GM23248 (cell line): ENCODE results near the gene CTBS. TPM values are rescaled to one million over a fixed set of nuclear protein-coding genes. Genes with fewer than 3 reads are reported as not detected.
"Not testable (repeated sequence)": the region's sequence is repeated elsewhere in the genome, so short reads cannot be mapped to it uniquely, and the experiment has no call there.

Experiments
- DNase-seq: peaks from one replicate; pipeline ENCODE4 v3.0.0-alpha.2; 2015
- H2AFZ ChIP-seq: fragments of 200-600 bp; sonication (generic); 2 replicates; pipeline ENCODE4 v1.6.1; 2016; ENCODE audit warnings: antibody characterized with exemption
- H3F3A ChIP-seq: fragments of 200-600 bp; sonication (generic); 2 replicates; pipeline ENCODE4 v1.6.1; 2016; ENCODE audit warnings: mild to moderate bottlenecking, antibody characterized with exemption, mixed run types; ENCODE audit not compliant: insufficient read depth
- H3K27ac ChIP-seq: fragments of 200-600 bp; sonication (generic); 2 replicates; pipeline ENCODE4 v1.5.1; 2016; ENCODE audit warnings: mild to moderate bottlenecking
- H3K27me3 ChIP-seq: fragments of 200-600 bp; sonication (generic); replicated peaks from 2 replicates; pipeline ENCODE4 v1.6.1; 2016; ENCODE audit warnings: mild to moderate bottlenecking; ENCODE audit not compliant: insufficient read depth
- H3K36me3 ChIP-seq: fragments of 200-600 bp; sonication (generic); 2 replicates; pipeline ENCODE4 v1.6.1; 2016; ENCODE audit warnings: low read depth, mild to moderate bottlenecking
- H3K4me1 ChIP-seq: fragments of 200-600 bp; sonication (generic); 2 replicates; pipeline ENCODE4 v1.6.1; 2016; ENCODE audit warnings: mild to moderate bottlenecking; ENCODE audit not compliant: insufficient read depth
- H3K4me2 ChIP-seq: fragments of 200-600 bp; sonication (generic); one replicate; pipeline ENCODE4 v1.6.1; 2016; ENCODE audit warnings: mild to moderate bottlenecking; ENCODE audit not compliant: unreplicated experiment
- H3K4me3 ChIP-seq: fragments of 200-600 bp; sonication (generic); 2 replicates; pipeline ENCODE4 v1.5.1; 2016; ENCODE audit warnings: mild to moderate bottlenecking
- H3K79me2 ChIP-seq: fragments of 200-600 bp; sonication (generic); 2 replicates; pipeline ENCODE4 v1.6.1; 2016; ENCODE audit warnings: mild to moderate bottlenecking; ENCODE audit not compliant: insufficient read depth
- H3K9ac ChIP-seq: fragments of 200-600 bp; sonication (generic); 2 replicates; pipeline ENCODE4 v1.6.1; 2016; ENCODE audit warnings: mild to moderate bottlenecking
- H3K9me2 ChIP-seq: fragments of 200-600 bp; sonication (generic); 2 replicates; pipeline ENCODE4 v1.6.1; 2016; ENCODE audit warnings: mixed run types, mild to moderate bottlenecking, moderate library complexity; ENCODE audit not compliant: insufficient read depth
- H3K9me3 ChIP-seq: fragments of 200-600 bp; sonication (generic); one replicate; pipeline ENCODE4 v1.6.1; 2017; ENCODE audit warnings: low read depth
- H4K20me1 ChIP-seq: fragments of 200-600 bp; sonication (generic); 2 replicates; pipeline ENCODE4 v1.6.0; 2016; ENCODE audit not compliant: insufficient read depth
- EZH2 ChIP-seq: fragments of 200-600 bp; sonication (generic); IDR thresholded peaks from 2 replicates; pipeline ENCODE4 v1.6.1; 2018; ENCODE audit warnings: antibody characterized with exemption, mild to moderate bottlenecking; ENCODE audit not compliant: insufficient read depth, poor library complexity, severe bottlenecking
- EZH2phosphoT487 ChIP-seq: fragments of 200-600 bp; sonication (generic); IDR thresholded peaks from 2 replicates; pipeline ENCODE4 v1.6.1; 2018; ENCODE audit warnings: antibody characterized with exemption, moderate library complexity, mild to moderate bottlenecking, low read depth; ENCODE audit not compliant: insufficient read depth
- WGBS, 2 experiments: methylation state at CpG; one replicate each; pipeline ENCODE4 v1.1.6; 2015 to 2017; ENCODE audit warnings: low lambda C conversion rate in 2 of 2, low coverage in 1 of 2; ENCODE audit errors: missing lambda C conversion rate in 2 of 2; 5-methylcytosine and 5-hydroxymethylcytosine counted together
- in situ Hi-C: fragments of 300-500 bp; cut with MboI; formaldehyde crosslinking; loops from 2 replicates; pipeline ENCODE4 v1.15.0; 2020
- polyA plus RNA-seq: library from polyadenylated mRNA; unstranded; fragments of >200 nt; fragmentation: Nextera tagmentation; extraction: Ambion mirVana; gene quantifications from 2 replicates; pipeline ENCODE4 v1.2.1, GENCODE V29; 2016
- total RNA-seq: library from RNA; depleted of rRNA; stranded (reverse); fragments of >200 nt; shearing (Covaris generic); gene quantifications from 2 replicates; pipeline ENCODE4 v1.2.3, GENCODE V29; 2014

Gene CTBS
- total and polyA plus RNA-seq, 2 experiments from 2014 or later: 22.9 to 52.4 TPM

DNA sequence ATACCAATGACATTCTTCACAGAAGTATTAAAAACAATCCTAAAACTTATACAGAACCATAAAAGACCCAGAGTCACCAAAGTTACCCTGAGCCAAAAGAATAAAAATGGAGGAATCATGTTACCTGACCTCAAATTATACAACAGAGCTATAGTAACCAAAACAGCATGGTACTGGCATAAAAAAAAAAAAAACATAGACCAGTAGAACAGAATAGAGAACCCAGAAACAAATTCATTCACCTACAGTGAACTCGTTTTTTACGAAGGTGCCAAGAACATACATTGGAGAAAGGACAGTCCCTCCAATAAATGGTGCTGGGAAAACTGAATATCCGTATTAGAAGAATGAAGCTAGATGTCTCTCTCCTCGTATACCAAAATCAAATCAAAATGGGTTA, 65.2 kb downstream of the CTBS start:
- 97% methylated on average over 4 of the region's 4 CpGs for WGBS, 2 experiments

DNA sequence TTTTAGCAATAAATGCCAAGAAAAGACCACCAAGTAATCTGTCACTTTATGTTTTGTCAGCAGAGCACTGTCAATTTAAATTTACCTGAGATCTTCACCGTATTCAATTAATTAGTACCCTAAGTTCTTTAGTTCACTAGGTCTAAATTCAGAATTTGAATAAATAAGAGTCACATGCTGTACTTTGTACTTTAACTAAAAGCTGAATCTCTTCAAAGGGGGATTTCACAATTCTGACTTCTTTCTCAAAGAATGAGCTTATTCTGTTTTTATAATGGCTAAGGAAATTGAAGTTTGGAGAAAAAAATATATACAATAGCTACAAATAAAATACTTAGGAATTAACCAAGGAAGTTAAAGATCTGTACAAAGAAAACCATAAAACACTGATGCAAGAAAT, 65.7 kb downstream of the CTBS start:
- Histone ChIP-seq H3K9me3 (no peaks in the 10 kb centered on the region), H3K4me3 (no peak overlapping the region), H3K4me1 (peaks cover 15% of the 10 kb centered on the region), H2AFZ (no peak overlapping the region), H4K20me1 (peaks cover 9% of the 10 kb centered on the region), H3K79me2 (peaks cover 44% of the 10 kb centered on the region), H3K27ac (no peak overlapping the region), H3K9me2 (no peaks in the 10 kb centered on the region), H3F3A (peaks cover 24% of the 10 kb centered on the region), H3K9ac (no peak overlapping the region), H3K4me2 (no peak overlapping the region), H3K27me3 (no peaks in the 10 kb centered on the region), H3K36me3 (no peaks in the 10 kb centered on the region)
- in situ Hi-C loops: no loop called here
- TF ChIP-seq EZH2 (no peak), EZH2phosphoT487 (no peak)
- WGBS, 2 experiments: 94 to 95% methylated on average over 1 of the region's 1 CpG
- no peak for DNase-seq

More for the DNA sequence above, 65.2 kb downstream of the CTBS start:
- DNase-seq: no peak
- Histone ChIP-seq H3K9me2 (no peaks in the 10 kb centered on the region), H3K9me3 (no peaks in the 10 kb centered on the region), H3K27ac (no peak overlapping the region), H2AFZ (no peak overlapping the region), H3K4me1 (peaks cover 9% of the 10 kb centered on the region; the same call in 1 of the 2 replicates), H3K27me3 (no peaks in the 10 kb centered on the region), H3F3A (peaks cover 19% of the 10 kb centered on the region), H4K20me1 (peaks cover 4% of the 10 kb centered on the region; the same call in 1 of the 2 replicates), H3K36me3 (no peaks in the 10 kb centered on the region), H3K79me2 (peaks cover 38% of the 10 kb centered on the region), H3K9ac (no peak overlapping the region), H3K4me3 (no peak overlapping the region), H3K4me2 (no peak overlapping the region)
- in situ Hi-C loops: no loop called here
- no peak for TF ChIP-seq EZH2phosphoT487
- TF ChIP-seq EZH2: no peak

- H3K36me3 ChIP-seq, H3K27me3 ChIP-seq, H3K4me3 ChIP-seq, H3K27ac ChIP-seq, DNase-seq, H3K9ac ChIP-seq, H3K4me2 ChIP-seq, in situ Hi-C loops, H2AFZ ChIP-seq, H3K9me3 ChIP-seq, H4K20me1 ChIP-seq, H3K9me2 ChIP-seq: not testable (repeated sequence)
- peaks cover 50% of the 10 kb centered on the region for H3K79me2 ChIP-seq
- WGBS, 2 experiments: 92 to 93% methylated on average over 14 of the region's 14 CpGs
- peaks cover 31% of the 10 kb centered on the region for H3F3A ChIP-seq
- peaks cover 21% of the 10 kb centered on the region for H3K4me1 ChIP-seq
Measured at GRCh38 chr1:84507887-84508286, 66.4 kb downstream of the CTBS start.

- Histone ChIP-seq H3K27ac (peak overlapping the region; percentile 95), H3K4me3 (peak overlapping the region; percentile 95), H2AFZ (peak overlapping the region; percentile 82), H3K27me3 (no peaks in the 10 kb centered on the region), H3K9ac (peak overlapping the region; percentile 96), H3K9me2 (no peaks in the 10 kb centered on the region), H3K79me2 (peaks cover 60% of the 10 kb centered on the region), H3K4me2 (peak overlapping the region; percentile 98), H3F3A (peaks cover 31% of the 10 kb centered on the region), H3K4me1 (peaks cover 28% of the 10 kb centered on the region), H4K20me1 (peaks cover 16% of the 10 kb centered on the region), H3K9me3 (no peaks in the 10 kb centered on the region), H3K36me3 (no peaks in the 10 kb centered on the region)
- 18 to 27% methylated on average over 18 to 26 of the region's 26 CpGs for WGBS, 2 experiments
- TF ChIP-seq EZH2 (no peak), EZH2phosphoT487 (no peak)
- no peak for DNase-seq
- in situ Hi-C loops: no loop called here
Measured at GRCh38 chr1:84506729-84507453, 67.3 kb downstream of the CTBS start.
